T47D (cell line): ENCODE results near the gene MCC.

Experiments
- DNase-seq, 2 experiments: peaks; one replicate each; pipeline versions ENCODE4 v3.0.0 to v3.0.0-alpha.2; 2011 to 2012; ENCODE audit warnings: low read depth in 1 of 2, low spot score in 1 of 2
- JUND ChIP-seq: IDR thresholded peaks from 2 replicates; pipeline ENCODE4 v1.6.1; 2012; ENCODE audit warnings: low read depth
- in situ Hi-C: cut with HindIII; loops from 2 replicates; pipeline ENCODE4 v1.10.0; 2016; ENCODE audit warnings: low sequenced_read_pairs, low pct_unique_long_range_greater_than_20kb

Gene MCC

GRCh38 chr5:113246361-113246870 is 241.8 kb downstream of the MCC start:
- TF ChIP-seq JUND, result no peak
- no peak for DNase-seq
- in situ Hi-C loops, result no loop called here

GRCh38 chr5:113245427-113246225 is 242.6 kb downstream of the MCC start:
- in situ Hi-C loops, result no loop called here
- DNase-seq, result no peak
- TF ChIP-seq JUND, result no peak

- in situ Hi-C loops, result no loop called here
These were observed 243.3 kb downstream of the MCC start for GRCh38 chr5:113244966-113245365.

GRCh38 chr5:113243349-113243664 is 244.9 kb downstream of the MCC start:
- TF ChIP-seq JUND, result no peak
- in situ Hi-C loops, result no loop called here
- DNase-seq, result no peak

More at GRCh38 chr5:113244966-113245365, 243.3 kb downstream of the MCC start:
- no peak for TF ChIP-seq JUND
- no peak for DNase-seq

GRCh38 chr5:113242481-113243348 is 245.5 kb downstream of the MCC start:
- no peak for DNase-seq
- no peak for TF ChIP-seq JUND
- in situ Hi-C loops, result no loop called here

GRCh38 chr5:113240951-113241726 is 247.1 kb downstream of the MCC start:
- in situ Hi-C loops, result no loop called here
- no peak for DNase-seq
- TF ChIP-seq JUND, result no peak

- no peak for DNase-seq
- no peak for TF ChIP-seq JUND
- in situ Hi-C loops, result no loop called here
These were observed 248.2 kb downstream of the MCC start for GRCh38 chr5:113240032-113240431.

GRCh38 chr5:113237893-113238292 is 250.4 kb downstream of the MCC start:
- in situ Hi-C loops, result no loop called here
- no peak for DNase-seq
- no peak for TF ChIP-seq JUND

- in situ Hi-C loops, result no loop called here
These were observed 251.5 kb downstream of the MCC start for GRCh38 chr5:113236536-113237288.

GRCh38 chr5:113235884-113236283 is 252.4 kb downstream of the MCC start:
- in situ Hi-C loops, result no loop called here
- no peak for TF ChIP-seq JUND

More at GRCh38 chr5:113236536-113237288, 251.5 kb downstream of the MCC start:
- TF ChIP-seq JUND, result no peak
- no peak for DNase-seq

GRCh38 chr5:113234546-113234945 is 253.7 kb downstream of the MCC start:
- in situ Hi-C loops, result no loop called here
- no peak for TF ChIP-seq JUND
- DNase-seq, result no peak

More at GRCh38 chr5:113235884-113236283, 252.4 kb downstream of the MCC start:
- DNase-seq, result no peak

- TF ChIP-seq JUND, result no peak
- in situ Hi-C loops, result no loop called here
- no peak for DNase-seq
These were observed 254.6 kb downstream of the MCC start for GRCh38 chr5:113233606-113234005.
